ENCODE measurements around the gene WNT9B. TPM values are rescaled to one million over a fixed set of nuclear protein-coding genes. Genes with fewer than 3 reads are reported as not detected.

Gene WNT9B
- polyA plus RNA-seq, 1 experiment, result not detected

DNA sequence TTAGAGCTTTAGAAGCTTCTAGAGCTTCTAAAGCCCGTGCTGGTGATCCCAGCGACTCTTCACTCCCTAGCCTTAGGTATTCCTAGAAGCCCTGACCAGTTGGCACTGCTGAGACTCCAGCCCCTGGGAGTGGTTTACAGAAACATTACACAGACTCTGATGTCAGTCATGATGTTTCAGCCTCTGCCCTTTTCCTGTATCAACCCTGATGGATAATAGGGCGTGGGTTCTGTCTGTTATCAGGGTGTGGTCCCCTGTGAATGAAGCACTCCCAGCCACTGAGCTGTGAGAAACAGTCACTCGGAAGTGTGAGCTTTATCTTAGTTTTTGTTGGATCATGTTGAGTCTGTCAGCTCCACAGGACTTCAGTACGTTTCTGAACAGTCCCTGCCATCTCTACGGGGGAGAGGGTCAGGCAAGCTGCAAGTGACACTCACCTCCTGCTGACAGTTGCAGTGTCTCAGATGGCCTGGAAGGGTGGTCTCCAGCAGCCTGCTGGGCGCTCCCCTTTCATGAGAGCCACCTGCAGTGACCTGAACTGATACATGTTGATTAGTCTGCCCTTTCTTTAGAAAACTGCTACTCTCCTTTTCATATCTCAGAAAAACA lies 84.4 kb downstream of the WNT9B start:
- peaks cover 36% of the 10 kb centered on the region for H3K36me3 ChIP-seq (ENCODE audit: control insufficient read depth, insufficient read depth, low read length)
- H3K4me3 ChIP-seq (ENCODE audit: low read depth, low read length), result no peak overlapping the region
- ChIA-PET CTCF (interaction anchor here (1.9 kb wide), 1 partner anchor 94 kb away, joined by 4 read pairs; no protein-coding TSS in a partner anchor), POLR2A (no interaction called here)
- H3K27me3 ChIP-seq (ENCODE audit: control insufficient read depth, insufficient read depth, low read length), result no peaks in the 10 kb centered on the region
- TF ChIP-seq, protein P1, sequence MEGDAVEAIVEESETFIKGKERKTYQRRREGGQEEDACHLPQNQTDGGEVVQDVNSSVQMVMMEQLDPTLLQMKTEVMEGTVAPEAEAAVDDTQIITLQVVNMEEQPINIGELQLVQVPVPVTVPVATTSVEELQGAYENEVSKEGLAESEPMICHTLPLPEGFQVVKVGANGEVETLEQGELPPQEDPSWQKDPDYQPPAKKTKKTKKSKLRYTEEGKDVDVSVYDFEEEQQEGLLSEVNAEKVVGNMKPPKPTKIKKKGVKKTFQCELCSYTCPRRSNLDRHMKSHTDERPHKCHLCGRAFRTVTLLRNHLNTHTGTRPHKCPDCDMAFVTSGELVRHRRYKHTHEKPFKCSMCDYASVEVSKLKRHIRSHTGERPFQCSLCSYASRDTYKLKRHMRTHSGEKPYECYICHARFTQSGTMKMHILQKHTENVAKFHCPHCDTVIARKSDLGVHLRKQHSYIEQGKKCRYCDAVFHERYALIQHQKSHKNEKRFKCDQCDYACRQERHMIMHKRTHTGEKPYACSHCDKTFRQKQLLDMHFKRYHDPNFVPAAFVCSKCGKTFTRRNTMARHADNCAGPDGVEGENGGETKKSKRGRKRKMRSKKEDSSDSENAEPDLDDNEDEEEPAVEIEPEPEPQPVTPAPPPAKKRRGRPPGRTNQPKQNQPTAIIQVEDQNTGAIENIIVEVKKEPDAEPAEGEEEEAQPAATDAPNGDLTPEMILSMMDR (IDR thresholded peaks at IDR 0.05; ENCODE audit: insufficient read depth, low read depth, low read length), result no peak
- no peak for DNase-seq (ENCODE audit: low read depth)

Small RNAs within 50 kb of the gene (small RNA-seq; reads per million reads assigned to genes)
- gene RNU6ATAC3P (ENCODE audit: insufficient read length, low read depth, low replicate concordance), result not detected

Other genes starting within 250 kb of the WNT9B start
- gene WNT3, start 32.9 kb upstream of the WNT9B start, polyA plus RNA-seq (2011; rRNA removed), result 2.8 TPM in 2 replicates
- 72.8 and 82.0 TPM in 2 replicates for gene GOSR2, start 71.6 kb downstream of the WNT9B start, polyA plus RNA-seq (2011; rRNA removed)
- gene RPRML, start 127.7 kb downstream of the WNT9B start, polyA plus RNA-seq (2011; rRNA removed), result not detected in 2 replicates